Measurements from ENCODE around the gene HAUS8. TPM values are rescaled to one million over a fixed set of nuclear protein-coding genes. Genes with fewer than 3 reads are reported as not detected.

HAUS8 gene, protein sequence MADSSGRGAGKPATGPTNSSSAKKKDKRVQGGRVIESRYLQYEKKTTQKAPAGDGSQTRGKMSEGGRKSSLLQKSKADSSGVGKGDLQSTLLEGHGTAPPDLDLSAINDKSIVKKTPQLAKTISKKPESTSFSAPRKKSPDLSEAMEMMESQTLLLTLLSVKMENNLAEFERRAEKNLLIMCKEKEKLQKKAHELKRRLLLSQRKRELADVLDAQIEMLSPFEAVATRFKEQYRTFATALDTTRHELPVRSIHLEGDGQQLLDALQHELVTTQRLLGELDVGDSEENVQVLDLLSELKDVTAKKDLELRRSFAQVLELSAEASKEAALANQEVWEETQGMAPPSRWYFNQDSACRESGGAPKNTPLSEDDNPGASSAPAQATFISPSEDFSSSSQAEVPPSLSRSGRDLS
- total RNA-seq = 1.3 and 4.9 TPM in 2 replicates

DNA sequence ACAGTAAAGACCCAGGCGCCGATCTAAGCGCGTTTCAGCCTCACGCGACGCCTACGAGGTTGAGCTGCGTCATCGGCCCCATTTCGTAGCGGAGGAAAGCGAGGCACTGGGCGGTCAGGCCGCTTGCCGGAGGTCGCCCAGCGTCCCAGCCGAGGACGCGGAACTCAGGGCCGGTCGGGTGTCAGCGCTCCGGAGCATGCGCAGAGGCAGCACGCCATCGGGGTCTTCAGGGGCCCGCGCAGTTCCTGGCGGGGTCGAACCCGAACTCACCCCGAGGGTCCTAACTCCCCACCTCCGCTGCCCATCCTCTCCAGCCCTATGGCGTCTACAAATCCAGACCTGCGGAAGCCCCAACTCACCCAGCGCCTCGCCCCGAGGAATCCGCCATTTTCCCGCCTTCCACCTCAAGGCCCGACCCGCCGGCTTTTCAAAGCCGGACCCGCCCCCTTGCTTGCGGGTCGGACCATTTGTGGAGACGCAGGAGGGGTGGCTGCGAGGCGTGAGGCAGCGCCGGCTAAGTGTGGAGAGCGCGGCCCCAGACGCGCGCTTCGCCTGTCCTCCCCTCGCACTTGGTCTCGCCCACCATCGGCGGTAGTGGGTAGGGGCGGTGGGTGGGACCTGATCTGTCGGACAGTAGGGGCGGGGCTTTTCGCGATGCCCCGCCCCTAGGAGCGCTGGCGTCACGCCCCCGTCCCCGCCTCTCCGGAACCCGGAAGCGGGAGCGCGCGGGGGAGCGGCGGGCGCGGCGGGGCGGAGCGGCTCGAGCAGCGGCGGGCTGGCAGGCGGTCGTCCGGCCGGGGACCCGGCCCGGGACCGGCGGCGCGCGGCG lies at the start of gene HAUS8, which contains the start of gene MYO9B:
Gene HAUS8, minus strand, starts transcription at position 418 of the 829 bp plus-strand sequence. Its CDS starts 30 bp downstream, at position 388.
Gene MYO9B, plus strand, starts transcription at position 743 of the 829 bp plus-strand sequence. CDS start 25,941 bp downstream, outside the sequence.

DNA sequence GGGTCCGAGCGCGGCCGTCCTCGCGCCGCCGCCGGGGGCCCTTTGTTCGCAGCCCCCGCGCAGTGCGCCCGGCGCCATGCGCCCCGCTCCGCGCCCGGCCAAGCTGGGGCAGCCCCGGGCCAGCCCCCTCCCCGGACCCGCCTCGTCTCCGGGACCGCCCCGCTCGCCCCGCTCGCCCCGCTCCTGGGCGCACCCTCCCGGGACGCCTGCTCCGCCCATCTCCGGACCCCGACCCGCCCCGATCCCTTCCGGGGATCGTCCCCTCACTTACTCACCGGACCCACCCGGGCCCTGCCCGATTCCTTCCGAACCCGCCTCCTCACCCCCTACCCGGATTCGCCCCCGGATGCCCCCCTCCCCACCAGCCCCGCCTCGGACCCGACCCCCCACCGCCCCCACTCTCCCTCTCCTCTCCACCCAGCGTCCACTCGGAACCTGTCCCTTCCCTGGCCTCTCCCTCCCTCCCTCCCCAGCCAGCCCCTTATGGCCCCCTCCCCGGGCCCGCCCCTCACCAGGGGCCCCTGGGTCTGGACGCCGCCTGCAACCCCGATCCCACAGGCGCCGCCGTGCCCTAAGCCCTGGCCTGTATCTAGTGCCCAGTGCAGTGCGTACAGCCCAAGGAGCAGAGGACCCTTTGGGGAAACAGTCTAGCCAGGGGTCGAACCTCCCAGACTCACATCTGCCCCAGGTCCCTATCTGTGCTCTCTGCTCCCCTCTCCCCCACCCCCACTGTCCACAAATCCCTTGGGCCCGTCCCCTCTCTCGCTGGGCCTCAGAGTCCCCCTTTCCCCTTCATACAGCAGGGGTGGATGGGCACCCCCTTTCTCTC lies 48.3 kb downstream of the HAUS8 start, which contains the start of gene CPAMD8:
Gene CPAMD8, minus strand, starts transcription at position 105 of the 829 bp plus-strand sequence. CDS start 168 bp downstream, outside the sequence.

Other genes with a start within 250 kb of the HAUS8 start
- gene SIN3B, start 246.1 kb downstream of the HAUS8 start, total RNA-seq = 32.3 and 44.0 TPM in 2 replicates
- 0.17 TPM in 1 of 2 replicates, not detected in the other for gene F2RL3, start 186.5 kb downstream of the HAUS8 start, total RNA-seq
- gene CPAMD8, start 48.6 kb downstream of the HAUS8 start, total RNA-seq = 0.44 and 3.5 TPM in 2 replicates
- 78.8 and 104 TPM in 2 replicates for gene MYO9B, start 325 bp upstream of the HAUS8 start, total RNA-seq
- gene USE1, start 139.9 kb upstream of the HAUS8 start, total RNA-seq = 17.9 and 25.5 TPM in 2 replicates
- gene OCEL1, start 150.8 kb upstream of the HAUS8 start, total RNA-seq = 3.1 and 3.8 TPM in 2 replicates
- 34.8 and 67.5 TPM in 2 replicates for gene NR2F6, start 170.5 kb upstream of the HAUS8 start, total RNA-seq
- 0.15 TPM in 1 of 2 replicates, not detected in the other for gene USHBP1, start 189.3 kb upstream of the HAUS8 start, total RNA-seq
- gene BABAM1, start 192.0 kb upstream of the HAUS8 start, total RNA-seq = 97.9 and 121 TPM in 2 replicates
- 0.17 and 0.44 TPM in 2 replicates for gene ANKLE1, start 206.4 kb upstream of the HAUS8 start, total RNA-seq
- 19.3 and 21.0 TPM in 2 replicates for gene ABHD8, start 228.0 kb upstream of the HAUS8 start, total RNA-seq
- 38.4 and 47.5 TPM in 2 replicates for gene MRPL34, start 230.4 kb upstream of the HAUS8 start, total RNA-seq
- gene DDA1, start 234.1 kb upstream of the HAUS8 start, total RNA-seq = 12.2 and 12.9 TPM in 2 replicates